NCI-H524 treated with DMSO at 0.1 percent for 48 hours (cell line): Measurements from ENCODE around the gene TCF4.

Experiments used
- DNase-seq: peaks from one replicate; lab custom pipeline; 2025; lab: John Stamatoyannopoulos, UW

TCF4 gene

GRCh38 chr18:55346961-55347740 is 240.8 kb downstream of the TCF4 start:
- DNase-seq, result no peak

DNA sequence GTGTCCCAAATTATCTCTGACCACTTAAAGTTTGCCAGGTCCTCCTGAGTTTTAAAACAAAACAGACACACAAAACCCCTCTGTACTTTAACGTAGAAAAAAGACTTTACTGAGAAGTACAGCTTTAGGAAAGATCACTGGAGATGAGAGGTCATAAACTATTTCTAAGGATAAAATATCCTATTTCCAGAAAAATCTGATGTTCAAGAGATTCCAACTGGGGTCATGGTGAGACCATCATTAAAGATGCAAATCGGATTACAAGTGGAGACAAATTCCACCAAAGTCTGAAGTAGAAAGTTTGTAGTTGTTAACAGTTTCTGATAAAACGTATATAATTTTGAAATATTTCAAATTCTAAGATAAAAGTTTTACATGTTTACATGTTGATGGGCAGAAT is 241.6 kb downstream of the TCF4 start:
- DNase-seq, result no peak

DNA sequence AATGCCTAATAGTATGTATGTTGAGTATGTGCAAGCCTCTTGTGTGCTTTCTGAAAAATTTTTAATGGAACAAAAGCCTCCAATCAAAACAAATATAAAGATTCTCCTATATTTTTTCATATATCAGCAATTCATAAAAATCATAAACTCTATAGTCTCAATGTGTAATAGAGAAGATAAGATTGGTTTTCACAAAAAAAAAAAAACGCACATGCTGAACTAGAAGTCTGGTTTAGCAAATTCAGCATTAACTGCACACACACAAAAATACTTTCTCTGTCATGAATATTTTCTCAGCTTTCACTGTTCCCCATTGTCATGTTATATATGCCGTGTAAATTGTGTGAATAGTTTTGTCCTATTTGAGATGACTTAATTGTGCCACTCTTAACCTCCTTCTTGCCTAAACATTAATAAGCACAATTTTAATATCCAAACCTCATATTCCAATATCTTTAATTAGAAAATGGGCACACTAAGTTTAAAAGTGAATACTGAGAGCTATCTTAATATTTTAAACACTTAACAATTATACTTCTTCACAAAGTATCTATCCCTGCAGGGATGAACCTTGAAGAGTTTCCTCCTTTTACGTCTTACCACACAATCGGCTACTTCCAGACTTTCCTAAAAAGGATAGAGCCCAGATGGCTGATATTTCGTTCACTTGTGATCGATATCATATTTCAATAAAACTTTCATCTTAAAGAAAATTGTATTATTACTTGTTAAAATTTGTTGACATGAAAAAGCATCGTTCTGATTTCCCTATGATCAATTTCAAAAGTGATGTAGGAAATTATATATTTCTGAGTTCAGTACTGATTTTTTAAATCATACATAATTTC is 242.7 kb downstream of the TCF4 start:
- DNase-seq, result no peak

DNA sequence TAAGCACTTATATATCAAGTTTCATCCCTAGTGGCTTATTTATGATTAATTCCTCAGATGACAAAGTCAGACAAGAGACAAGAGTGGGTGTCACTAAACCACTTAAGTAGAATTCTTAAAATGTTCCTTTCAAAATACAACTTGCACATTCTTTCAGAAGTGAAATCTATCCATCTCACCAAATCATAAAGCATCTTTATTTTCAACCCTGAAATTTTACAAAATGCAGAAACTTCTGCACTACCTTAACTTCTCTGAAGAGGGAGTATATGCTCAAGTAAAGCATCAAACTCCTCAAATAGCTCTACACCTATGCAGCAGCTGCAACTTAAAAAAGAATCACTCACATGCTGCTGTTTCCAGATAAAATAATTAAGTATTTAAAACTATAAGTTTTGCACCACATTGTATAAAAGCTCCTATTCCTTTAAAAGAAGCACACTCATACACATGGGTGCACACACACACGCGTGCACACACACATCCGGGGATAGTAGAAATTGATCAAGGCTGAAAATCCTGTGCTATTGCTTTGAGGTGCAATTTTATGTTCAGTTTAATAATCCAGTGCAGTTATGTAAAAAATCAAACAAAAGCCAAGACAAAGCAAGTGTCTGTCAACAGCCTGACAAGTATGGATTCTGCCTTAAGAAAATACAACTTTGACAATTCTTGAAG is 244.5 kb downstream of the TCF4 start:
- peak; percentile 47 for DNase-seq

DNA sequence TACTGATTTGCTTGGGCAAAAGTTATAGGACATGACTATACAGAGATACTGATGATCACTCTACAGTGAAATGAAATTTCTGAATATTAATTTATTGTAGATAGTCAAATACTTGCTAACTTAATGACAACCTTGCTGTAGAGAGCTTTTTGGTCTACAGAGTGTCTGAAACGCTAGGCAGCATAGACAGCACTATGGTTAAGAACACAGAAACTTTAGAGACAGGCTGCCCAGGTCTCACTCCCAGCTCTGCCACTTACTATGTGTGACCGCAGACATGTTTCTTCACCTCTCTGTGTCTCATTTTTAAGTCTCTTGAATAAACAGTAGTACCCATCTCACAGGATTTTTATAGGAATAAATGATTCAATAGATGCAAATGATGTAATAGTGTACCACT is 247.0 kb downstream of the TCF4 start:
- no peak for DNase-seq

GRCh38 chr18:55339990-55340389 is 248.0 kb downstream of the TCF4 start:
- no peak for DNase-seq

GRCh38 chr18:55338978-55339650 is 248.9 kb downstream of the TCF4 start:
- no peak for DNase-seq

- no peak for DNase-seq
These were observed 250.0 kb downstream of the TCF4 start for GRCh38 chr18:55337908-55338521.

DNA sequence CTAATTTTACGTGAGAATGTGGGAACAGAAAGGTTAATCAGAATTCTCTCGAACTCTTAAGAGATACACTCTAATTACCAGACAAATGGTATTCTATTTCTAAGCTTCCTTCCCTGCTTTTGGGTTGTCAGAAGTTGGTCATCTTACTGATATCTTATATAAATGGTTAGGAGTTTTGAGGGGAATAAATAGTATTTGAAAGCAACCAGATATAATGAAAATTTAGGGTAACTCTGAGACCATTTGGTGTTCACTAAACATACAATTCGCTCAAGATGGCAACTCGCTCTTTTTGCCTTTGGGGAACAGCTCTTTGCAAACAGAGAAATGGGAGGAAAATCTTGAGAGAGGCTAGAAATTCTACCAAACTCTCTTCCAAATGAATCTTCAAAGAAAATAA is 250.9 kb downstream of the TCF4 start:
- DNase-seq, result no peak

DNA sequence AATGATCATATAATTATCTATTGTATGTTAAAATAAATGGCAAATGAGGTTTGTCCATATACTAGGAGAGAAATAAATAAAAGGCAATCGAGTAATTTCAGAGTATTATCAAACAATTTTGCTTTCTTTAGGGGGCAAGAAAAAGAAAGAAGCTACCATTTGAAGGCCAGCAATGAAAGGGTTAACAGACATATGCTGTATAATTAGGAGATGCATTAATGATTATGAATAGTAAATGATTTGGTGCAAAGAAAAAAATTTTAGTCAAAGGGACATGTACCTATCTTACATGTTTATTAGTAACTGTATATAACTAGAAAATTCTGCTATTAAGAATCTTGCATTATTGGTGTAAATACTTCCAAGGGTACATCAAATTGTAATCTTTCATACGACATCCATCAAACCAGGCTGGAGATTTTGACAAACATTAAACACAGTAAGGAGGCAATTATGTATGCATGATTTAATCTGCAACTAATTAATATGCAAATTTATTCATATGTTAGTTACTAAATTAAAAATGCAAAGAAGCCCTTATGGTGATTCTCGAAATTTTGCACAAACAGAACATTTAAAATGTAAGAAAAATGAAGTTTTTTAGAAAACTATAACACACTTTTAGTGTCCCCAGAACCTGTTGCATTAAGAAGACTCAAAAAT is 251.4 kb downstream of the TCF4 start:
- no peak for DNase-seq

DNA sequence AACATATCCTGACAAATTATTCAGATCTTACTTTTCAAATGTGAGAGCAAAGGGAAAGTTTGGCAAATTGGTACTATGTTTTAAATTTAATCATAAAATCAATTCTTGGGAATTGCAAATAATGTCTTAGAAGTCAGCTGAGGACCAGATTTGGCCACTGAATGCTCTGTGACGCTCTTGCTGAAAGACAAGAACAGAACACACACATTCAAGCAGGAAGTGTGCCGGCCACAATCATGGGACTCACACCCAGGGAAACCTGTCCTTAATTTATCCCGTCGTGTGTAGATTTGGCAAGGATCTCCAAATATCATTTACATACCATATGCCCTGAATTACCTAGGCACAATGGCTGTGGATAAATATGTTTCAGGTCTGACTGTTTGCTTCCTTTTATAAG is 253.1 kb downstream of the TCF4 start:
- no peak for DNase-seq

GRCh38 chr18:55331301-55331700 is 256.7 kb downstream of the TCF4 start:
- no peak for DNase-seq

DNA sequence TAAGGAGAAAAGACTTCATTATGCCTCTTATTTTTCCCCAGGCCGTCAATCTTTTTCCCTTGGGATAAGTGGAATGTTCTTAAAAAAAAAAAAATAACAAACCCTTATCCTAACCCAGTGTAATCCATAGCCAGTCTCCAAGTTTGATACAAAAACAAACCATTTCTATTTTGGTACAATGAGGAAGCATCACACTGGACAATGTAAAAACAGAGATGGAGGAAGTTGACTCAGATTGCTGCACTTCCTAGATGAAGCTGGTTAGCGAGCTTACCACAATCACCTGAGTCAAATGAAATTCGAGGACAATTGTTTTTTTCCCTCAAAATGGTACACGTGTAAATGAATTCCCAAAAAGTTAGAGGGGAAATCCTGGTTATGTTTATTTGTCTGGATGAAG is 259.7 kb downstream of the TCF4 start:
- DNase-seq, result no peak

DNA sequence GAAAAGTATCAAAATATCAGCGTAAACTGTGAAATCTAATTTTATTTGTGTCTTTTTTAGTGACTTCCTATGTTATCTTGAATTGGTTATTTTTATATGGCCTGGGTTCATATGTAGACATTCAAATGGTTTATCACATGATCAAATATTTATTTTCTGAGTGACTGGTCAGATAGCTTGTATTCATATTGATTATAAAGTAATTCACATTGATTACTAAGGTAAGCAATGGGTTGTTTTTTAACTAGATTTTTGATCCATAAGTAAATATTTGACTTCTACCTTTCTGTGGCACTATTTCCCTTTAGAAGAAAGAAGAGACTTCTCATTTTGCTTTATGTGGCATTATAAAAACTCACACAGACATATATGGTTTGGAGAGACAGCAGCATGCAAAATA is 260.5 kb downstream of the TCF4 start:
- DNase-seq, result no peak

DNA sequence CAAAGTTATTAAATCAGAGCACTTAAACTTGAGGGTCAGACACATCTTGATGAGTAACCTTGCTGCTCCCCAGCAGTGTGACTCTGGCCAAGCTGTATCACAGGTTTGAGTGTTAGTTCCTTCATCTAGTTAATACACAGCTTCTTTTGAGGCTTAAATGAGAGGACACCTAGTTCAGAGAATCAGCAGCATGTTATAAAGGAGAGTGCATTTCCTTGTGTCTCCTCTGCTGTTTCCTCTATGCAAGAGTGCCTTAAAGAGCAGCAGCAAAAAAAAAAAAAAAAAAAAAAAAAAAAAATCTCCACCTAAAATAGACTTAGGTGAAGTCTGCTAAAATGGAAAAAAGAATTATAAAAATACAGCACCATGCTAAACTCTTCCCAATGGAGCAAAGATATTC is 261.9 kb downstream of the TCF4 start:
- DNase-seq, result no peak

DNA sequence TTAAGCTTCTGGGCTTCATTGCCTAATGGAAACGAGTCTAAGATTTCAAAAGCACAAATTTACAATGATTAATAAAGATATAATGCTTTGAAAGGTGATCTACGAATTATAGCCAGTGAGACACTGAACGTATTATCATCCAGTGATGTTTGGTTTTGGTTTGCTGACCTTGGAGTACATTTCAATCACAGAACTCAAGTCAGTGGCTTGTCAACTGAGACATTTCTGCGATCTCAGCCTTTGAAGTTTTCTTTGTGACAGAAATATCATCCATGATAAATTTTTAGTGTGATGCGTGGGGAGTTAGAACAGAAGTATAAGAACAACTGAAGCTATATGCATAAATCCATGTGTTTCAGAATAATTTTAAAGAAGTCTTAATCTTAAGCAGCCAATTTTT is 263.8 kb downstream of the TCF4 start:
- DNase-seq, result no peak

DNA sequence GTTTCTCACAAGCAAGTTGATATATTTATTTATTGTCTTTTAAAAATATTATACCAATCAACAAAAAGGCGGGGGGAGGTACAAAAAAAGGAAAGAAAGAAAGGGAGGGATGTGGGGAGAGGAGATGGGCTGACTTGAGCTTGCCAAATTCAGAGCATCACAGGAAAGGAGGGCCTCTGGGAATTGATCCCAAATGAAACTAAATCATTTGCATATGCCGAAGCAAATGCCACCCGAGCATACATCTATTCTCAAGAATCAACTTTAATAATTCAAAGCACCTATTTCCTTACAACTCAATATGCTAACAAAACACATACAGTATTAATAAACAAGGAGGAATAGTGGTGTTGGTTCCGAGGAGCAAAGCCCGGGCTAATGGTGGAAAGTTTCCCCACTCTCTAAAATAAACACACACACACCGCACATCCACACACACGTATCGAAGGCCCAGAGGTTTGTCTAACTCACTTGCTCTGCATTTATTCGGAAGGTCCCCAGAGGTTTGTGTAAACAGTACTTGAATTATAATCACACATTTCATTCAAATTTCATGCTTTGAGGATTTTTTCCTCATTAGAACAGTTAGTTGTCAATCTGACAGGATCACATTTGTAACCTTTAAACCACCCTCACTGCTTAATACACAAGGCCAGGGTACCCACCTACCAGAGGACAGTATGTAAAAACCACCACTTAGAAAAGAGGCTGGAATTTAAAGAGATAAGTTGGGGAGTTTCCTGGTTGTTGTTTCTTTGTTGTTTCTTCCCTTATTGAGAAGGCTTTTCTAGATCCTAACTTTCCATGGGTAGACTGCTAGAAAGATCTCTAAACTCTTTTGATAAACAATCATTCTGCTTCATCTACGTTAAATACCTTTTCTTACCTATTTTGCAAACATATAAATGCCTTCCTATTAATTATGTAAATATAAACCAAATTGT is 264.7 kb downstream of the TCF4 start:
- DNase-seq, result no peak

GRCh38 chr18:55322178-55322735 is 265.7 kb downstream of the TCF4 start:
- peak; percentile 87 for DNase-seq

GRCh38 chr18:55321265-55322177 is 266.5 kb downstream of the TCF4 start:
- peak; percentile 53 for DNase-seq
